Large intestine (tissue), 3 donors: ENCODE data around the gene MS4A10. TPM values are rescaled to one million over a fixed set of nuclear protein-coding genes. Genes with fewer than 3 reads are reported as not detected.

Experiments used
- DNase-seq, 2 donors: peaks; one replicate each; pipeline versions ENCODE4 v3.0.0 to v3.0.0-alpha.2; 2013
- H3K27ac ChIP-seq: one replicate; pipeline ENCODE4 v1.5.1; 2013; ENCODE audit warnings: low read length
- H3K27me3 ChIP-seq: 2 replicates; pipeline ENCODE4 v1.6.1; 2013; ENCODE audit warnings: low read length; ENCODE audit not compliant: control insufficient read depth, insufficient read depth
- H3K36me3 ChIP-seq: 2 replicates; pipeline ENCODE4 v1.6.1; 2013; ENCODE audit warnings: low read length; ENCODE audit not compliant: control insufficient read depth, insufficient read depth
- H3K4me1 ChIP-seq: one replicate; pipeline ENCODE4 v1.6.1; 2013; ENCODE audit warnings: low read length; ENCODE audit not compliant: control insufficient read depth, insufficient read depth
- H3K4me3 ChIP-seq: one replicate; pipeline ENCODE4 v1.5.1; 2013; ENCODE audit warnings: low read length
- H3K9me3 ChIP-seq: one replicate; pipeline ENCODE4 v1.6.1; 2013; ENCODE audit warnings: mild to moderate bottlenecking, low read depth, low read length, moderate library complexity; ENCODE audit not compliant: control insufficient read depth
- WGBS: methylation state at CpG from one replicate; pipeline ENCODE4 v1.1.5; 2013; ENCODE audit warnings: low lambda C conversion rate; ENCODE audit not compliant: insufficient coverage; 5-methylcytosine and 5-hydroxymethylcytosine counted together
- polyA plus RNA-seq: library from polyadenylated mRNA; unstranded; fragments of 120-200 nt; gene quantifications from one replicate; pipeline ENCODE4 v1.2.1, GENCODE V29; 2013

Gene MS4A10
- polyA plus RNA-seq, 1 donor: 0.48 TPM

DNA sequence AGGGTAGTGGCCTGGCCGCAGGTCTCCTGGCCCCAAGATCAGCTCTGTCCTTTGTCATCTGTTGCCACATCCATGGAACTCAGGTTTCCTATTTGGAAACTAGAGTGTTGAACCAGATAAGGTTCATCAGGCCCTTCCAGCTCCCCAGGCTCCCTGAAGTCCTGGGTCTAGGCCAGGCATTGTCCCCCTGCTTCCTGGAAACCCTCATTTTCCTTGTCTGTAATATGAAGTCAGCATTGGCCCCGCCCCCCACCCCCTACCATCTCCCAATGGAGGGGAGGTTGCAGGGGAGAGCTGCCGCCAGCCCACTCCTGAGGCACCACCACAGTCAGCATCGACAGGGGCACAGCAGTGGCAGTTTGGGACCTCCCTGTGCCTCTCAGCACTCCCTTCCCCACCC, 9.0 kb upstream of the MS4A10 start:
- no peak overlapping the region for H3K4me3 ChIP-seq
- no CpG with 5 or more reads among the region's 4 CpGs for WGBS
- H3K4me1 ChIP-seq: peaks cover 5% of the 10 kb centered on the region
- no peaks in the 10 kb centered on the region for H3K36me3 ChIP-seq
- no peaks in the 10 kb centered on the region for H3K27me3 ChIP-seq
- DNase-seq: no peak
- H3K9me3 ChIP-seq: no peaks in the 10 kb centered on the region
- no peak overlapping the region for H3K27ac ChIP-seq

DNA sequence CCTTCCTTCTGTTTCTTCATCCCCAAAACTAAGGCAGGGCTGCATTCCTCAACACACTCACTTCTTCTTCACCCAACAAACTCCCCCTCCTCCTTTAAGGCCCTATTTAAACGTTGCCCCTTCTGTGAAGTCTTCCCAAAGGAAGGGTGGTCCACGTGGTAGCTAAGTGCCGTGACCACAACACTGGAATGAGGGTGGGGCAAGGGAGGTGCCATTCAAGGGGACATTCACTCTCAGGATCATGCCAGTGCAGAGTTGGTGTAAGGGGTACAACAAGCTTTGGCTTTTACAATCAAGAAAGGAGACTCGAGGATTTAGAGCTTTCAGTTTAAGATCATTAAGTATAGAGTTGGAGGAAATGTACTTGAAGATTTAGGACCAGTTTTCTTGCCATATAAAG, 8.0 kb upstream of the MS4A10 start:
- Histone ChIP-seq H3K4me3 (no peak overlapping the region), H3K9me3 (no peaks in the 10 kb centered on the region), H3K36me3 (no peaks in the 10 kb centered on the region), H3K4me1 (peaks cover 6% of the 10 kb centered on the region), H3K27ac (no peak overlapping the region), H3K27me3 (no peaks in the 10 kb centered on the region)
- no peak for DNase-seq
- WGBS: 80% methylated on average over 1 of the region's 4 CpGs

DNA sequence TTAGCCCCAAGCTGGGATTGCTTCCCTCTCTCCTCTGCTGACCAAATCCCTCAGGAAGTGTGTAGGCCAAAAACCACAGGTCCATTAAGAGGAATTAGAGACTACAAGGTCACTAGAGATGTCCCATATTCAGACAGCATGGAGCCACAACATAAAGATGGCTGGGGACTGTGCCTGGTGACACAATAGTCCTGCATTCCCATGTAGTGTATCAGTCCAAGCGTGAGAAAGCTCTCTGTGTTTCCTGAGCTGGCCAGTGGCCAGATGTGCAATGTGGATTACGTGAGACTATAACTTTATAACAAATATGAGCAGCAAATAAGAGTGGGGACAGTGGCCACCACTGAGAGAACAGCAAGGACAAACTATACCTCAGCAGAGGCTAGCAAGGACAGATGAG, 7.6 kb upstream of the MS4A10 start:
- Histone ChIP-seq H3K27ac (no peak overlapping the region), H3K9me3 (no peaks in the 10 kb centered on the region), H3K4me1 (peaks cover 6% of the 10 kb centered on the region), H3K36me3 (no peaks in the 10 kb centered on the region), H3K4me3 (no peak overlapping the region), H3K27me3 (no peaks in the 10 kb centered on the region)
- DNase-seq: no peak
- no CpG with 5 or more reads among the region's 2 CpGs for WGBS

DNA sequence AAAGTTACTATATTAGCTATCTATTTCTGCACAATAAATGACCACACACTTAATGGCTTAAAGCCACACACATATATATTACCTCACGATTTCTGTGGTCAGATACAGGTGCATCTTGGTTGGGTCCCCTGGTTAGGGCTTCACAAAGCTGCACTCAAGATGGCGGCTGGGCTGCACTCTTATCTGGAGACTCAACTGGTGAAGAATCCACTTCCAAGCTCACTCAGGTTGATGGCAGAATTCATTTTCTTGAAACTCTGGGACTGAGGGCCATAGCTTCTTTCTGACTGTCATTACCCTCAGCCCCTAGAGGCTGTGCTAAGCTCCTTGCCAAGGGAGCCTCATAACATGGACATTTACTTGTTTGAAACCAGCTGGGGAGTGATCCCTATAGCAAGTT, 5.1 kb upstream of the MS4A10 start:
- no peak overlapping the region for H3K4me3 ChIP-seq
- WGBS: no CpG with 5 or more reads among the region's 2 CpGs
- H3K27ac ChIP-seq: no peak overlapping the region
- no peak for DNase-seq
- peaks cover 13% of the 10 kb centered on the region for H3K4me1 ChIP-seq
- H3K36me3 ChIP-seq: no peaks in the 10 kb centered on the region
- no peaks in the 10 kb centered on the region for H3K27me3 ChIP-seq
- H3K9me3 ChIP-seq: no peaks in the 10 kb centered on the region

DNA sequence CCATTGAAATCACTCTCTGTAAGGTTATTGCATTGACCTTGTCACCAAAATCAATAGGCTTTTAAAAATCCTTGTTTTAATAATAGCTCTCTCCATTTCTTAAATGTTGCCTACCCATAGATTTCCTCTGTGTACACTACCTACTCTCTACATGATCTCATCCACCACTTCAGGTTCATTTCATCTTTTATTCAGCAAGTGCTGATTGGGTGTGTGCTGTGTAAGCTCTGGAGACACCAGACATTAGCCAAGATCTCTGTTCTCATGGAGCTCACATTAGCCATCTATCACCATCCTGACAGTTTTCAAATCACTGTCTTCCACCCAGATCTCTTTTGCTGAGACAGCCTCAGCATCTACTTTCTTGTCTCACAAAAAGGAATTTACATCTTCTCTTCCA, 4.4 kb upstream of the MS4A10 start:
- Histone ChIP-seq H3K9me3 (no peaks in the 10 kb centered on the region), H3K27me3 (no peaks in the 10 kb centered on the region), H3K4me3 (no peak overlapping the region), H3K27ac (no peak overlapping the region), H3K4me1 (peaks cover 19% of the 10 kb centered on the region), H3K36me3 (no peaks in the 10 kb centered on the region)
- no peak for DNase-seq

DNA sequence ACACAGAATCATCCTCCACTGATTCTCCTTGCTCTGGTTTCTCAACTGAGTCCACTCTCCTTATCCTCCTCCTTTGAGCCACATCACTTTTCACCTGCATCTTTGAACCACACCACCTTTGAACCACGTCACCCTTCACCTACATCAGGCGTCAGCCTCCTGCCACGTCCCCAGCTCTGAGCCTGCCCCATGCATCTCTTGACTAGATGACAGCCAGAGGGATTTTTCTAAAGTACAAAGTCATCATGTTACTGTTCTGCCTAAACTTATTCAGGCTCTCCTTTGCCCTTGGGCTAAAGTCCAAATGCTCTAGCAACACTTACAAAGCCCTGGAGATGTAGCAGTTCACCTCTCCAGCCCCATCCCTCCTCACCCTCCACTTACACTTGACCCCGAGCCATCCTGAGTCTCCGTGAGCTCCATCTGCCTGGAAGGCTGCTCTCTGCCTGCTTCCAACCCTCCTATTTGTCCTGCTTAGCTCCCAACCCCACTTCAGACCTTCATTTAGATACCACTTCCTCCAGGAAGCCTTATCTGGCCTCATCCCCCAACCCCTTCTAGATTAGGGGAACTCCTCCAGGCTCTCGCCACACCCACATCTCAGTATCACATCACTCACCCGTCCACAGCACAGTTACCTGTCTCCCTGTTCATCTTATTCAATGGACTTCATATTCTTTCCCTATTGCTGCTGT, 3.7 kb upstream of the MS4A10 start:
- 83% methylated on average over 1 of the region's 7 CpGs for WGBS
- no peaks in the 10 kb centered on the region for H3K9me3 ChIP-seq
- no peak overlapping the region for H3K27ac ChIP-seq
- H3K4me3 ChIP-seq: no peak overlapping the region
- no peaks in the 10 kb centered on the region for H3K36me3 ChIP-seq
- no peaks in the 10 kb centered on the region for H3K27me3 ChIP-seq
- DNase-seq: peak in 1 of 2 donors; percentile 56
- H3K4me1 ChIP-seq: peaks cover 25% of the 10 kb centered on the region

DNA sequence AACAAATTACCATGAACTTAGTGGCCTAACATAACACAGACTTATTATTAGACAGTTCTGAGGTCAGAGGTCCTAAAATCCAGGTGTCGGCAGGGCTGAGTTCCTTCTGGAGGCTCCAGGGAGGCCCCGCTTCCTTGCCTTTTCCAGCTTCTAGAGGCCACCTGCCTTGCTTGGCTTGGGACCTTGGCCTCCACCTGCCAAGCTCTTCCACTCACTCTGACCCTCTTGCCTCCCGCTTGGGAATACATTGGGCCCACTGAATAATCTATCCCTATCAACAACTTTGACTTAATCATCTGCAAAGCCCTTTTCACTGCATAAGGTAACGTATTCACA, 3.2 kb upstream of the MS4A10 start:
- H3K4me1 ChIP-seq: peaks cover 30% of the 10 kb centered on the region
- H3K27ac ChIP-seq: no peak overlapping the region
- DNase-seq: no peak
- no CpG with 5 or more reads among the region's 4 CpGs for WGBS
- no peaks in the 10 kb centered on the region for H3K27me3 ChIP-seq
- H3K36me3 ChIP-seq: no peaks in the 10 kb centered on the region
- H3K4me3 ChIP-seq: no peak overlapping the region
- no peaks in the 10 kb centered on the region for H3K9me3 ChIP-seq

DNA sequence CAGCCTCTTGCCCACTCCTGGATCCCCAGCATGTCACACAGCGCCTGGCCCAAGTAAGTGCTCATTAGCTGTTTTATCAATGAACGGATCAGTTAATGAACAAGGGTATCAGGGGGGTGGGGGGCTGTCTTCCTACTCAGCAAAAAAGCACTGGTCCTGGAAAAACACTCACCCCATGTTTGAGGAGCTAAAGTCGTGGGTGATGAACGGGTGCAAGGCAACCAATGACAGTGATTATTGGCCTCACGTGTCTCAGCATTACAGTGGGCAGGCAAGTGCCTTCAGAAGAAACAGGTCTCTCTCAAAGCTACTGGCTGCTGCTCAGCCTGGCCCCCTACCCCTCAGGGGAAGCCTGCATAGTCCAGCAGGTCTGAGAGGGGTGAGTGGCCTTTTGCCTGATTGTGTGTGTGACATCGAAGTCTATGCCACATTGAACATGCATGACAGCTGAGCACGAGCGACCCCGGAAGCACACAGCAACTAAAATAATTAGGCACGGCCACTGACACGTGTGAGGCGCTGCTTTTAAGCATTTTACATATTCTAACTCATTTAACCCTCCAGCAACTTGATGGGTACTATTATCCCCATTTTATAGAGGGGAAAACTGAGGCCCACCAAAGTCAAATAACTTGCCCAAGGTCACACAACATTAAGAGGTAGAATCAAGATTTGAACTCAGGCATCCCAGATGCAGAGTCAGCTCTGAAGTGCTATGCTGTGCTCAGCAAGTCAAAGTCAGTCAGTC, 2.6 kb upstream of the MS4A10 start:
- no peak for DNase-seq
- Histone ChIP-seq H3K9me3 (no peaks in the 10 kb centered on the region), H3K4me1 (peaks cover 37% of the 10 kb centered on the region), H3K27me3 (no peaks in the 10 kb centered on the region), H3K27ac (no peak overlapping the region), H3K4me3 (no peak overlapping the region), H3K36me3 (no peaks in the 10 kb centered on the region)
- WGBS: 100% methylated on average over 2 of the region's 12 CpGs

DNA sequence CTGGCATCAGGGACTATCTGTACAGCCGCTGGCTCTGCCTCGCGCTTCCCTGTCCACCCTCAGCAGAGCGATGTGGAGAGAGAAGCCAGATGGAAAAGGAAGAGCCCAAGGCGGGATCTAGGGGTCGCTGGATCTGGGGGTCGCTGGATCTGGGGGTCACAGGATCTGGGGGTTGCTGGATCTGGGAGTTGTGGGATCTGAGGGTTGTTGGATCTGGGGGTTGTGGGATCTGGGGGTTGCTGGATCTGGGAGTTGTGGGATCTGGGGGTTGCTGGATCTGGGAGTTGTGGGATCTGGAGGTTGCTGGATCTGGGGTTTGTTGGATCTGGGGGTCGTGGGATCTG, 2.0 kb upstream of the MS4A10 start:
- H3K27ac ChIP-seq: no peak overlapping the region
- H3K4me3 ChIP-seq: no peak overlapping the region
- no peak for DNase-seq
- H3K9me3 ChIP-seq: no peaks in the 10 kb centered on the region
- no peaks in the 10 kb centered on the region for H3K36me3 ChIP-seq
- H3K4me1 ChIP-seq: peaks cover 37% of the 10 kb centered on the region
- WGBS: no CpG with 5 or more reads among the region's 8 CpGs
- no peaks in the 10 kb centered on the region for H3K27me3 ChIP-seq

DNA sequence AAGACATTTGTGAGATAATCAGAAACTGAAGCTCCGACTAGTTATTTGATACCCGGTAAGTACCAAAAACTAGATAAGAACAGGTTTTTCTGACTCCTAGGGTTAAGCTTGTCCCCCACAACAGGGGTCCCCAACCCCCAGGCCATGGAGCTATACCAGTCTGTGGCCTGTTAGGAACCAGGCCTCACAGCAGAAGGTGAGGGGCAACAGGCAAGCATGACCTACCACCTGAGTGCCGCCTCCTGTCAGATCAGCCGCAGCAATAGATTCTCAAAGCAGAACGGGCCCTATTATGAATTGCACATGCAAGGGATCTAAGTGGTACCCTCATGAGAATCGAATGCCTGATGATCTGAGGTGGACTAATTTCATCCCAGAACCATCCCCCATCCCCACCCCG, 1.2 kb upstream of the MS4A10 start:
- H3K27ac ChIP-seq: no peak overlapping the region

DNA sequence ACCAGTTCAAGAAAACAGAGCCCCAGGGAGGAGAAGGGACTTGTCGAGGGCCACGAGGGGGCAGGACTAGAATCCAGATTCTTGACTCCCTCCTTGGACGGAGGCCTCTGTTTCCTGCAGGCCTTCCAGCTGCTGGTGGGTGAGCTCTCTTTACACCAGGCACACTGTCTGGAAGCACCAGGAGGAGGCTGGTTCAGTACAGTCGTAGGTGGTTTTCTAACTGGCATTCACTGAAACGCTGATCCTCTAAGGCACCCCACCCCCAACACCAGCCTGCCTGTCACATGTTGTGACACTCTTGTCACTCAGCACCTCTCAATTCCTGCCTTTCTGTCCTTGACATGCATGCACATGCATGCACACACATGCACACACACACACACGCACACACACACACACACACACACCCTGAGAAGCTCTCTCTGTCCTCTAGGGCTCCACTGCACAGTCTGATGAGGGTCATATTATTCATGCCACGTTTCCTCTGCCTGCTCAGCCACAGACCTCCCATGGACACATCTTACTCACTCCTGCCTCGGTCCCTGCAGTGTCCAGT, 751 bp downstream of the MS4A10 start:
- WGBS: no CpG with 5 or more reads among the region's 8 CpGs
- H3K4me3 ChIP-seq: no peak overlapping the region

More for the DNA sequence above, 1.2 kb upstream of the MS4A10 start:
- Histone ChIP-seq H3K27me3 (no peaks in the 10 kb centered on the region), H3K36me3 (no peaks in the 10 kb centered on the region), H3K4me1 (peaks cover 37% of the 10 kb centered on the region), H3K9me3 (no peaks in the 10 kb centered on the region), H3K4me3 (no peak overlapping the region)
- no peak for DNase-seq
- no CpG with 5 or more reads among the region's 7 CpGs for WGBS

More for the DNA sequence above, 751 bp downstream of the MS4A10 start:
- peak in 1 of 2 donors; percentile 55 for DNase-seq
- Histone ChIP-seq H3K9me3 (no peaks in the 10 kb centered on the region), H3K4me1 (peaks cover 35% of the 10 kb centered on the region), H3K36me3 (no peaks in the 10 kb centered on the region), H3K27me3 (no peaks in the 10 kb centered on the region), H3K27ac (no peak overlapping the region)
